ENCODE data around the gene VSIG8.

- TF ChIP-seq ZNF384 (IDR thresholded peaks at IDR 0.05) (no peak), CTBP1 (IDR thresholded peaks at IDR 0.05; ENCODE audit: borderline replicate concordance) (no peak)
These were observed 49.0 kb upstream of the VSIG8 start for GRCh38 chr1:159911326-159912070.
